ENCODE data around the gene RTN4R.

The RTN4R gene

GRCh38 chr22:20251981-20252380 lies 16.1 kb downstream of the RTN4R start:
- peaks cover 0 to 13% (median 7%) of the 10 kb centered on the region in 4 experiments for H3K4me1 ChIP-seq (ENCODE audit: control extremely low read depth in 1 of 4, control insufficient read depth in 4 of 4, insufficient read depth in 4 of 4, low read length in 3 of 4)
- no peak overlapping the region for H3K4me3 ChIP-seq (ENCODE audit: control insufficient read depth in 1 of 7, extremely low read depth in 1 of 7, insufficient read depth in 4 of 7, low read depth in 2 of 7, low read length in 6 of 7)
- H3K27me3 ChIP-seq (replicated peaks in 2 of 5; ENCODE audit: control insufficient read depth in 4 of 5, insufficient read depth in 5 of 5, low read length in 4 of 5): no peaks in the 10 kb centered on the region
- H3K9me3 ChIP-seq (ENCODE audit: control extremely low read depth in 1 of 5, control insufficient read depth in 4 of 5, insufficient read depth in 2 of 5, low read depth in 1 of 5, low read length in 4 of 5): no peaks in the 10 kb centered on the region
- 93% methylated on average over 4 of the region's 5 CpGs for WGBS (ENCODE audit: insufficient coverage)
- no peak overlapping the region for H3K27ac ChIP-seq (ENCODE audit: insufficient read depth in 1 of 2, low read depth in 1 of 2, low read length in 2 of 2, poor library complexity in 1 of 2, severe bottlenecking in 2 of 2)
- POLR2A ChIA-PET: no interaction called here
- CTCF ChIA-PET: no interaction called here
- H3K36me3 ChIP-seq (ENCODE audit: control insufficient read depth in 4 of 4, insufficient read depth in 4 of 4, low read length in 3 of 4): no peaks in the 10 kb centered on the region
- DNase-seq: no peak

DNA sequence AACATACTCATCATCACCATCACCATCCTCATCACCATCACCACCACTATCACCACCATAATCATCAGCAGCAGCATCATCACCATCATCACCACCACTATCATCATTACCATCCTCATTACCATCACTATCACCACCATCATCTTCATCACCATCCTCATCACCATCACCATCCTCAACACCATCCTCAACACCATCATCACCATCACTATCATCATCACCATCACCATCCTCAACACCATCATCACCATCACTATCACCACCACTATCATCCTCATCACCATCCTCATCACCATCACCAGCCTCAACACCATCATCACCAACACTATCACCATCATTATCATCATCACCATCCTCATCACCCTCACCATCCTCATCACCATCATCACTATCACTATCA lies 16.6 kb downstream of the RTN4R start:
- Histone ChIP-seq H3K9me3 (ENCODE audit: control extremely low read depth in 1 of 5, control insufficient read depth in 4 of 5, insufficient read depth in 2 of 5, low read depth in 1 of 5, low read length in 4 of 5) (no peaks in the 10 kb centered on the region), H3K27ac (ENCODE audit: insufficient read depth in 1 of 2, low read depth in 1 of 2, low read length in 2 of 2, poor library complexity in 1 of 2, severe bottlenecking in 2 of 2) (no peak overlapping the region)
- POLR2A ChIA-PET: no interaction called here

DNA sequence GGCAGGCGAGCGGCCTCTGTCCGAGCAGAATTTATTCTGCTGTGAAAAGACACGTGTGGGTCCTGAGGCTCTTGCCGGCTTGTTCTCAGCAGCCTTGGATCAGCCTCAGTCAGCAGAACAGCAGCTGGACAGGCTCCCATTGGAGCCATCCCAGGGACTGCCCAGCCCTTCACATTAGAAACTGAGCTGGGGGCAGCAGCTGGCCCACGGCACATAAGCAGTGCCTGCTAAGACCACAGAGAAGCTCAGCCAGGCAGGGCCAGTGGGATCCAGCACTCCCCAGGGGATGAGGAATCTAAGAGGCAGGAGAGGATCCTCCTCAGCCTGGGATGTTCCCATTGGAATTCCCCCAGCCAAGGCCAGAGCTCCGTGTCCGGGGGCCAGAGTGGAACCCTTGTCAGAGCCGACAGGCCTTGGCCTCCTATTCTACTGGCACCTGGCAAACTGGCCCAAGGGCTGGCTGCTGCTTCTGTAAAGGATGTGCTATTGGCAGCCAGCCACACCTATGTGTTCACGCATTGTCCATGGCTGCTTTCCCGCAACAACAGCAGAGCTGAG lies 18.2 kb downstream of the RTN4R start:
- no peak overlapping the region for H3K27ac ChIP-seq (ENCODE audit: insufficient read depth in 1 of 2, low read depth in 1 of 2, low read length in 2 of 2, poor library complexity in 1 of 2, severe bottlenecking in 2 of 2)
- no peak for DNase-seq
- ChIA-PET CTCF (interaction anchor here (0.7 kb wide), 1 partner anchor 14 kb away, joined by 3 read pairs; no protein-coding TSS in a partner anchor), POLR2A (no interaction called here)
- no peaks in the 10 kb centered on the region for H3K27me3 ChIP-seq (replicated peaks in 2 of 5; ENCODE audit: control insufficient read depth in 4 of 5, insufficient read depth in 5 of 5, low read length in 4 of 5)
- no peaks in the 10 kb centered on the region for H3K36me3 ChIP-seq (ENCODE audit: control insufficient read depth in 4 of 4, insufficient read depth in 4 of 4, low read length in 3 of 4)
- no peak overlapping the region for H3K4me3 ChIP-seq (ENCODE audit: control insufficient read depth in 1 of 7, extremely low read depth in 1 of 7, insufficient read depth in 4 of 7, low read depth in 2 of 7, low read length in 6 of 7)
- 97% methylated on average over 11 of the region's 11 CpGs for WGBS (ENCODE audit: insufficient coverage)
- no peaks in the 10 kb centered on the region for H3K9me3 ChIP-seq (ENCODE audit: control extremely low read depth in 1 of 5, control insufficient read depth in 4 of 5, insufficient read depth in 2 of 5, low read depth in 1 of 5, low read length in 4 of 5)
- peaks cover 0 to 25% (median 18%) of the 10 kb centered on the region in 4 experiments for H3K4me1 ChIP-seq (ENCODE audit: control extremely low read depth in 1 of 4, control insufficient read depth in 4 of 4, insufficient read depth in 4 of 4, low read length in 3 of 4)

More for the DNA sequence above, 16.6 kb downstream of the RTN4R start:
- Histone ChIP-seq H3K4me3 (ENCODE audit: control insufficient read depth in 1 of 7, extremely low read depth in 1 of 7, insufficient read depth in 4 of 7, low read depth in 2 of 7, low read length in 6 of 7) (no peak overlapping the region), H3K27me3 (replicated peaks in 2 of 5; ENCODE audit: control insufficient read depth in 4 of 5, insufficient read depth in 5 of 5, low read length in 4 of 5) (no peaks in the 10 kb centered on the region), H3K4me1 (ENCODE audit: control extremely low read depth in 1 of 4, control insufficient read depth in 4 of 4, insufficient read depth in 4 of 4, low read length in 3 of 4) (peaks cover 0 to 18% (median 7%) of the 10 kb centered on the region in 4 experiments), H3K36me3 (ENCODE audit: control insufficient read depth in 4 of 4, insufficient read depth in 4 of 4, low read length in 3 of 4) (no peaks in the 10 kb centered on the region)
- no peak for DNase-seq
- CTCF ChIA-PET: no interaction called here

DNA sequence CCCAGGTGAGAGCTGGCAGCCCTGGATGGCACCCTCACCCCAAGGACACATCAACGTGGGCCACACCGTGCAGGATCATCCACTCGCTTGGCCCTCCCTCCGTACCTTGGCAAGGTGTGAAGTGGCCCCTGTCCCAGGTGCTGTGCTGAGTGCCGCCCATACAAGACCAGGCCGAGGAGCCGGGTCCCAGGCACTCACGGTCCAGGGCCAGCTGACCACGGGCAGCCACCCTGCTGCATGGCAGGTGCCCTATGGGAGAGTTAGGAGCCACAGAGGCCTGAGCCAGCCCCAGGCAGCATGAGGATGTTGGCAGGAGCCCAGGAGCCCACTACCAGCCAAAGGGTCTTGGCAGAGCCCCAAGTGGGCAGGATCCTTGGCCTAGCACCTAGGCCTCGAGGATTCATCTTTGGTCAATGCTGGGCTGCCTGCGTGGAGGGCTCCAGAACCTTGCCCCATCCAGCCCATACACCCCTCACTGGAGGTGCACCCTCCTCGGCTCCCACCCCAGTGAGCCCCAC lies 19.6 kb downstream of the RTN4R start:
- ChIA-PET POLR2A (no interaction called here), CTCF (no interaction called here)
- H3K4me3 ChIP-seq (ENCODE audit: control insufficient read depth in 1 of 7, extremely low read depth in 1 of 7, insufficient read depth in 4 of 7, low read depth in 2 of 7, low read length in 6 of 7): no peak overlapping the region
- peaks cover 0 to 31% (median 26%) of the 10 kb centered on the region in 4 experiments for H3K4me1 ChIP-seq (ENCODE audit: control extremely low read depth in 1 of 4, control insufficient read depth in 4 of 4, insufficient read depth in 4 of 4, low read length in 3 of 4)
- no peaks in the 10 kb centered on the region for H3K9me3 ChIP-seq (ENCODE audit: control extremely low read depth in 1 of 5, control insufficient read depth in 4 of 5, insufficient read depth in 2 of 5, low read depth in 1 of 5, low read length in 4 of 5)
- H3K27me3 ChIP-seq (replicated peaks in 2 of 5; ENCODE audit: control insufficient read depth in 4 of 5, insufficient read depth in 5 of 5, low read length in 4 of 5): no peaks in the 10 kb centered on the region
- no peak overlapping the region for H3K27ac ChIP-seq (ENCODE audit: insufficient read depth in 1 of 2, low read depth in 1 of 2, low read length in 2 of 2, poor library complexity in 1 of 2, severe bottlenecking in 2 of 2)
- no peaks in the 10 kb centered on the region for H3K36me3 ChIP-seq (ENCODE audit: control insufficient read depth in 4 of 4, insufficient read depth in 4 of 4, low read length in 3 of 4)
- DNase-seq: no peak
- WGBS (ENCODE audit: insufficient coverage): 94% methylated on average over 11 of the region's 12 CpGs

DNA sequence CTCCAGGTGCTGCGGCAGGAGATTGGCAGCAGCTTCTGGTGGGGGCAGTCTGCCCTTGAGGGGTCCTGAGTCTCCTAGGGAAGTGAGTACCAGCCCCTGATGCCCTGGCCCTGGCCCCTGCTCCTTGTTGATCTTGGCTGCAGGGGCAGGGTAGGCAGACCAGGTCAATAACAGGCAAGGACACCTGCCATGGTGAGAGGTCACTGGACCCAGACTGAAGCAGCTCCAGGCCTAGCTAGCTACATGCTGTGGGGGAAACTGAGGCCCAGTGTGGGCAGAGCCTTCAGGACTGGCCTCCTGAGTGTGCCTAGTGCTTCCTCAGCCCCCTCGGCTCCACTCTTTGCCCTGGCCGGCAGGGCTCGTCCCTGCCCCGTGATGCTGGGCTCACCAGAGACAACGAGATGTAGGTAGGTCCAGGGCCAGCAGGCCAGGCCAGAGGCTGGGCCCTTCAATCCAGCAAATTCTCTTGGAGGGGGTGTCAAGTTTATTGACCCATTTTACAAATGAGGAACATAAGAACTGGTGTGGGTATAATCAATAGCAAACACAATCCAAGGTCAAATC lies 20.4 kb downstream of the RTN4R start:
- CTCF ChIA-PET: interaction anchor here (0.9 to 1.1 kb wide), 2 partner anchors 22 to 90 kb away, joined by 3 to 7 read pairs; no protein-coding TSS in a partner anchor
- 92% methylated on average over 6 of the region's 6 CpGs for WGBS (ENCODE audit: insufficient coverage)
- Histone ChIP-seq H3K27ac (ENCODE audit: insufficient read depth in 1 of 2, low read depth in 1 of 2, low read length in 2 of 2, poor library complexity in 1 of 2, severe bottlenecking in 2 of 2) (no peak overlapping the region), H3K4me1 (ENCODE audit: control extremely low read depth in 1 of 4, control insufficient read depth in 4 of 4, insufficient read depth in 4 of 4, low read length in 3 of 4) (peaks cover 0 to 39% (median 34%) of the 10 kb centered on the region in 4 experiments), H3K27me3 (replicated peaks in 2 of 5; ENCODE audit: control insufficient read depth in 4 of 5, insufficient read depth in 5 of 5, low read length in 4 of 5) (no peaks in the 10 kb centered on the region), H3K9me3 (ENCODE audit: control extremely low read depth in 1 of 5, control insufficient read depth in 4 of 5, insufficient read depth in 2 of 5, low read depth in 1 of 5, low read length in 4 of 5) (no peaks in the 10 kb centered on the region), H3K36me3 (ENCODE audit: control insufficient read depth in 4 of 4, insufficient read depth in 4 of 4, low read length in 3 of 4) (no peaks in the 10 kb centered on the region), H3K4me3 (ENCODE audit: control insufficient read depth in 1 of 7, extremely low read depth in 1 of 7, insufficient read depth in 4 of 7, low read depth in 2 of 7, low read length in 6 of 7) (no peak overlapping the region)
- POLR2A ChIA-PET: no interaction called here
- no peak for DNase-seq

DNA sequence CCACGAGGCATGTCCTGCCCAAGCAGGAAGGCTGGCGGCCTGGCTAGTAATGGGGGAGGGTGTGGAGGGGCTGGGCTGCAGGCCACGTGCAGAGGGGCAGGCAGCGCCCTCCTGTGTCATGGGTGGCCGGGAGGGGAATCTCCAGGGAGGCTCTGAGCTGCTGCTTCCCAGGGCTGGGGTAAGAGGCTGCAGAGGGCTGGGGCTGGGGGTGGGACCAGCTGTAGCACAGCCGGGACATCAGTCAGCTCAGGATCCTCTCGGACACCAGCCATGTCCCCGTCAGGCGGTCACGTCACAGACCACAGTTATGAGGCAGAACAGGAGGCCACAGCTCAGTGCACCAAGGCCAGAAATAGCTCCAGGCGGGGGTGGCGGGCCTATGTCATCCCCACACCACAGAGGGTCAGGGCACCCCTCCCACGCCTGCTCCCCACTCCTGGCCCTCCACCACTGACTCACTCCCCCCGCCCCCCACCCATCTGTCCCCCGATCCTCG lies 21.1 kb downstream of the RTN4R start:
- WGBS (ENCODE audit: insufficient coverage): 82% methylated on average over 9 of the region's 16 CpGs
- H3K27ac ChIP-seq (ENCODE audit: insufficient read depth in 1 of 2, low read depth in 1 of 2, low read length in 2 of 2, poor library complexity in 1 of 2, severe bottlenecking in 2 of 2): no peak overlapping the region
- peaks cover 0 to 3% (median 1%) of the 10 kb centered on the region in 4 experiments for H3K36me3 ChIP-seq (ENCODE audit: control insufficient read depth in 4 of 4, insufficient read depth in 4 of 4, low read length in 3 of 4)
- ChIA-PET POLR2A (no interaction called here), CTCF (interaction anchor here (0.9 to 1.1 kb wide), 2 partner anchors 22 to 90 kb away, joined by 3 to 7 read pairs; no protein-coding TSS in a partner anchor)
- no peaks in the 10 kb centered on the region for H3K9me3 ChIP-seq (ENCODE audit: control extremely low read depth in 1 of 5, control insufficient read depth in 4 of 5, insufficient read depth in 2 of 5, low read depth in 1 of 5, low read length in 4 of 5)
- peak in 1 of 3 donors; percentile 20 for DNase-seq
- H3K4me1 ChIP-seq (ENCODE audit: control extremely low read depth in 1 of 4, control insufficient read depth in 4 of 4, insufficient read depth in 4 of 4, low read length in 3 of 4): peaks cover 0 to 42% (median 37%) of the 10 kb centered on the region in 4 experiments
- H3K4me3 ChIP-seq (ENCODE audit: control insufficient read depth in 1 of 7, extremely low read depth in 1 of 7, insufficient read depth in 4 of 7, low read depth in 2 of 7, low read length in 6 of 7): no peak overlapping the region
- no peaks in the 10 kb centered on the region for H3K27me3 ChIP-seq (replicated peaks in 2 of 5; ENCODE audit: control insufficient read depth in 4 of 5, insufficient read depth in 5 of 5, low read length in 4 of 5)

DNA sequence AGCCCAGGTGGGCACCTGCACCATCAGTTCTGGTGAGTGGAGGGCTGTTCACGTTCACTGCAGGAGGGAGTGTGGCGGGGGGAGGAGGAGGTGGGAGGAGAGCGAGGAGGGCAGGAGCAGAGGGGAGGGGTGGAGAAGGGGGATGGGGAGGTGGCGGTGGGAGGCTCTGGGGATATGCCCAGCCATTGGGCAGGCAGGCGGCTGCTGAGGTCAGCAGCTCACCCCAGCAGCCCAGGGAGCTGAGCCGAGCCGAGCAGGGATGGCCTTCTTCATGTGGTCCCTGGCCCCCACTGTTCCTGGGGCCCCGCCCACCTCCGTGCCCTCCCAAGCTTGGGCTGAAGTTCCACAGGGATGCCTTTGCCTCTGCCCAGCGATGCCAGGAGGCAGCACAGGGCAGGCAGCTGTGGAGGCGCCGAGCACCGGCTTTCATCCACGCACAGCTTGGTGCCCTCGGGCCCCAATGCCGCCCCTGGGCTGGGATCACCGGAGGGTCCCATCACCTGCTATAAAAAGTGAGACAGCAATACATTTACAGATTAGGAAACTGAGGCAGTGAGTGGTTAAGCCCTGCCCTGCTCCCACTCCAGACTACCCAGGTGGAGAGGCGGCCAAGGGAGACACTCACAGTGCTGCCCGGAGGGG lies 21.6 kb downstream of the RTN4R start:
- Histone ChIP-seq H3K36me3 (ENCODE audit: control insufficient read depth in 4 of 4, insufficient read depth in 4 of 4, low read length in 3 of 4) (peaks cover 0 to 8% (median 3%) of the 10 kb centered on the region in 4 experiments), H3K27ac (ENCODE audit: insufficient read depth in 1 of 2, low read depth in 1 of 2, low read length in 2 of 2, poor library complexity in 1 of 2, severe bottlenecking in 2 of 2) (no peak overlapping the region), H3K4me1 (ENCODE audit: control extremely low read depth in 1 of 4, control insufficient read depth in 4 of 4, insufficient read depth in 4 of 4, low read length in 3 of 4) (peaks cover 0 to 42% (median 37%) of the 10 kb centered on the region in 4 experiments), H3K9me3 (ENCODE audit: control extremely low read depth in 1 of 5, control insufficient read depth in 4 of 5, insufficient read depth in 2 of 5, low read depth in 1 of 5, low read length in 4 of 5) (no peaks in the 10 kb centered on the region), H3K27me3 (replicated peaks in 2 of 5; ENCODE audit: control insufficient read depth in 4 of 5, insufficient read depth in 5 of 5, low read length in 4 of 5) (no peaks in the 10 kb centered on the region), H3K4me3 (ENCODE audit: control insufficient read depth in 1 of 7, extremely low read depth in 1 of 7, insufficient read depth in 4 of 7, low read depth in 2 of 7, low read length in 6 of 7) (no peak overlapping the region)
- no peak for DNase-seq
- ChIA-PET CTCF (interaction anchor here (0.9 to 1.4 kb wide), 3 partner anchors 10 to 89 kb away, joined by 3 to 7 read pairs (median 5); no protein-coding TSS in a partner anchor), POLR2A (no interaction called here)
- 96% methylated on average over 11 of the region's 19 CpGs for WGBS (ENCODE audit: insufficient coverage)
